Upper lobe of left lung (tissue), 6 donors: ENCODE data around the gene TCEANC. TPM values are rescaled to one million over a fixed set of nuclear protein-coding genes. Genes with fewer than 3 reads are reported as not detected.
A peak's percentile ranks its signal among the peaks of the same experiment; 100 is the strongest.

Experiments used
- ATAC-seq, 2 donors: fragments of 200-7000 bp; cut with Tn5 transposase; one replicate each; pipeline ENCODE4 v1.9.1; 2022; ENCODE audit warnings: mild to moderate bottlenecking in 2 of 2, moderate library complexity in 2 of 2; ENCODE audit not compliant: low FRiP score in 2 of 2
- DNase-seq, 2 donors: peaks; one replicate each; pipeline ENCODE4 v3.0.0-alpha.2; 2019 to 2020
- H3K27ac ChIP-seq, 4 donors: fragments of 200-600 bp; sonication (generic); one replicate each; pipeline ENCODE4 v1.5.1; 2016 to 2019
- H3K27me3 ChIP-seq, 4 donors: fragments of 200-600 bp; sonication (generic); one replicate each; pipeline ENCODE4 v1.5.1; 2017 to 2019
- H3K36me3 ChIP-seq, 4 donors: fragments of 200-600 bp; sonication (generic); one replicate each; pipeline ENCODE4 v1.5.1; 2016 to 2019
- H3K4me1 ChIP-seq, 4 donors: fragments of 200-600 bp; sonication (generic); one replicate each; pipeline ENCODE4 v1.5.1; 2018 to 2019
- H3K4me3 ChIP-seq, 4 donors: fragments of 200-600 bp; sonication (generic); one replicate each; pipeline ENCODE4 v1.5.1; 2017 to 2019; ENCODE audit warnings: mild to moderate bottlenecking in 2 of 4, moderate library complexity in 1 of 4
- H3K9me3 ChIP-seq, 4 donors: fragments of 200-600 bp; sonication (generic); one replicate each; pipeline ENCODE4 v1.5.1; 2018 to 2019
- EP300 ChIP-seq, 4 donors: sonication (generic); formaldehyde crosslinking; IDR thresholded peaks; one replicate each; pipeline ENCODE4 v1.5.1; 2017; ENCODE audit warnings: antibody characterized with exemption in 4 of 4, control low read depth in 2 of 4
- POLR2A ChIP-seq, 4 donors: fragments of 450-650 bp; IDR thresholded peaks; one replicate each; pipeline ENCODE4 v1.5.1; 2016 to 2017; ENCODE audit warnings: antibody characterized with exemption in 4 of 4, mild to moderate bottlenecking in 2 of 4
- POLR2AphosphoS5 ChIP-seq, 2 donors: sonication (generic); formaldehyde crosslinking; IDR thresholded peaks; one replicate each; pipeline ENCODE4 v1.5.1; 2017; ENCODE audit warnings: antibody characterized with exemption in 2 of 2
- WGBS, 2 donors: methylation state at CpG; one replicate each; pipeline ENCODE4 v1.1.5; 2017 to 2018; 5-methylcytosine and 5-hydroxymethylcytosine counted together
- total RNA-seq, 6 donors: library from RNA; depleted of rRNA in 4 of 6; stranded (reverse); fragments of >200 nt in 4 of 6; gene quantifications; one replicate each; pipeline versions ENCODE4 v1.1.0 to v1.2.1, GENCODE V29; 2016 to 2021
- TF ChIP-seq, protein P1 (sequence below), 6 experiments: fragments of 450-650 bp in 4 of 6; fragments of 200-600 bp in 2 of 6; sonication (generic) in 2 of 6; IDR thresholded peaks; one replicate each; pipeline ENCODE4 v1.5.1; 2016 to 2019; ENCODE audit warnings: antibody characterized with exemption in 6 of 6
- donor health status: DM: no; HTN: no; CAD: no; lungs with moderate emphysema.
- donor health status: DM: no; HTN: yes; CAD: no; lungs with severe emphysema.

TCEANC gene
- total RNA-seq, 6 donors from 2014 or later = 2.4 to 8.9 (median 4.1) TPM

DNA sequence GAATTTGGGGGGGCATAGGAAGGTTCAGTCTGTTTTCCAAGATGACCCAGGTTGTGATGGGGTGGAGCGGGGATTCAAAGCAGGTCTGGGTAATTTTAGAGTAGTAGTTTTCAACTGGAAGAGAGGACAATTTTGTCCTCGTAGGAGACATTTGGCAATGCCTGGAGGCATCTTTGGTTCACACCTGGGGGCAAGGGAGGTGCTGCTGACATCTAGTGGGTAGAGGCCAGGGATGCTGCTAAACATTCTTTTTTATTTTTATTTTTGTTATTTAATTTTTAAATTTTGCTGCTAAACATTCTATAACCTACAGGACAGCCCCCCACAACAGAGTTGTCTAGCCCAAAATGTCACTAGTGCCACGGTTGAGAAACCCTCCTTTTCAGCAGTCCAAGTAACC lies 37.9 kb downstream of the TCEANC start:
- H3K4me1 ChIP-seq = peaks cover 4 to 45% (median 18%) of the 10 kb centered on the region in 4 donors
- no peak for TF ChIP-seq POLR2A (IDR thresholded peaks at IDR 0.05)
- TF ChIP-seq, protein P1, sequence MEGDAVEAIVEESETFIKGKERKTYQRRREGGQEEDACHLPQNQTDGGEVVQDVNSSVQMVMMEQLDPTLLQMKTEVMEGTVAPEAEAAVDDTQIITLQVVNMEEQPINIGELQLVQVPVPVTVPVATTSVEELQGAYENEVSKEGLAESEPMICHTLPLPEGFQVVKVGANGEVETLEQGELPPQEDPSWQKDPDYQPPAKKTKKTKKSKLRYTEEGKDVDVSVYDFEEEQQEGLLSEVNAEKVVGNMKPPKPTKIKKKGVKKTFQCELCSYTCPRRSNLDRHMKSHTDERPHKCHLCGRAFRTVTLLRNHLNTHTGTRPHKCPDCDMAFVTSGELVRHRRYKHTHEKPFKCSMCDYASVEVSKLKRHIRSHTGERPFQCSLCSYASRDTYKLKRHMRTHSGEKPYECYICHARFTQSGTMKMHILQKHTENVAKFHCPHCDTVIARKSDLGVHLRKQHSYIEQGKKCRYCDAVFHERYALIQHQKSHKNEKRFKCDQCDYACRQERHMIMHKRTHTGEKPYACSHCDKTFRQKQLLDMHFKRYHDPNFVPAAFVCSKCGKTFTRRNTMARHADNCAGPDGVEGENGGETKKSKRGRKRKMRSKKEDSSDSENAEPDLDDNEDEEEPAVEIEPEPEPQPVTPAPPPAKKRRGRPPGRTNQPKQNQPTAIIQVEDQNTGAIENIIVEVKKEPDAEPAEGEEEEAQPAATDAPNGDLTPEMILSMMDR (IDR thresholded peaks at IDR 0.05) = no peak
- H3K36me3 ChIP-seq = no peaks in the 10 kb centered on the region
- no peaks in the 10 kb centered on the region for H3K27me3 ChIP-seq
- 69 to 85% methylated on average over 3 of the region's 3 CpGs for WGBS, 2 donors
- H3K9me3 ChIP-seq = no peaks in the 10 kb centered on the region
- peak overlapping the region in 1 of 4 donors; percentile 95 for H3K27ac ChIP-seq
- peak overlapping the region in 3 of 4 donors; percentile 65 to 71 (median 67) for H3K4me3 ChIP-seq
- no peak for ATAC-seq
- no peak for DNase-seq

DNA sequence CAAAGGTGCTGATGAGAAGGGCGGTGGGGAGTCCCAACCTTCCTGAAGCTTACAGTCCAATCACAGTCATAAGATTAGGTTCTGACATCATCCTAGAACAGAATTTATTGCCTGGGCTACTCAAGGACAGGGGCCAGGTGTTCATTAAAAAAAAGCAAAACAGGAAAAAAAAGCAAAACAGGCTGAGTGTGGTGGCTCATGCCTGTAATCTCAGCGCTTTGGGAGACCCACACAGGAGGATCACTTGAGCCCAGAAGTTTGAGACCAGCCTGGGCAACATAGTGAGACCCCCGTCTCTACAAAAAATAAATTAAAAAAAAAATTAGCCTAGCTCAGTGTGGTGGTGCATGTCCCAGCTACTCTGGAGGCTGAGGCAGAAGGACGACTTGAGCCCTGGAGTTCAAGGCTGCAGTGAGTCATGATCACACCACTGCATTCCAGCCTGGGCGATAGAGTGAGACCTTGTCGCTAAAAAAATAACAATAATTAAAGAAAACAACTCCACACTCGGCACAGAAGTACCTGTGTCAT lies 39.0 kb downstream of the TCEANC start:
- Histone ChIP-seq H3K4me3 (no peak overlapping the region), H3K4me1 (peaks cover 4 to 50% (median 18%) of the 10 kb centered on the region in 4 donors), H3K27me3 (no peaks in the 10 kb centered on the region), H3K9me3 (no peaks in the 10 kb centered on the region), H3K27ac (no peak overlapping the region), H3K36me3 (no peaks in the 10 kb centered on the region)
- 78 to 81% methylated on average over 7 of the region's 7 CpGs for WGBS, 2 donors
- ATAC-seq = no peak
- no peak for DNase-seq
- TF ChIP-seq POLR2A (IDR thresholded peaks at IDR 0.05) (no peak), EP300 (IDR thresholded peaks at IDR 0.05) (no peak), POLR2AphosphoS5 (IDR thresholded peaks at IDR 0.05) (no peak)
- TF ChIP-seq, protein P1 (IDR thresholded peaks at IDR 0.05) = no peak

DNA sequence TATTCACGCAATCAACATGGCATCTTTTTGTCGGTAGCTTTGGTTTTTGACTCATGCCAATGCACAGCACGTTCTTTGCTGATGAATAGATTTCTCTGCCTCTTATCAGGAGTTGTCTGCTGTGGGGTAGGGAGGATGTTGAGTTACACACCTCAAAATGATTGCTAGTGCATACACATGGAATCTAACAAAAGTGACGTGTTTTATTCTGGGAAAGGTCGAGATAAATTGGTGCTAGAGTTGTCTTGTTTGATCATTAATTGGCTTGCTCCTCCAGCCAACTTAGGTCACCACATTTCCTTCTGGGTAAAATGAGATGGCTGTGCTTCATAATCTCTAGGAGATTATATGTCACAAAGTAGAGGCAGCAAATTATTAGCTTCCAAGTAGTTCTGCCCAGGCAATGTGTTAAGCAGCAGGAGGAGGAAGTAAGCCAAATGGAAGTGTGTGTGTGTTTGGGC lies 39.9 kb downstream of the TCEANC start:
- no peak overlapping the region for H3K4me3 ChIP-seq
- H3K36me3 ChIP-seq = no peaks in the 10 kb centered on the region
- H3K9me3 ChIP-seq = no peaks in the 10 kb centered on the region
- H3K27me3 ChIP-seq = no peaks in the 10 kb centered on the region
- TF ChIP-seq EP300 (IDR thresholded peaks at IDR 0.05) (no peak), POLR2A (IDR thresholded peaks at IDR 0.05) (no peak), POLR2AphosphoS5 (IDR thresholded peaks at IDR 0.05) (no peak)
- TF ChIP-seq, protein P1 (IDR thresholded peaks at IDR 0.05) = no peak
- 75 to 87% methylated on average over 4 to 5 of the region's 5 CpGs for WGBS, 2 donors
- DNase-seq (no peak), ATAC-seq (no peak)
- peak overlapping the region in 2 of 4 donors; percentile 3 to 27 for H3K27ac ChIP-seq
- H3K4me1 ChIP-seq = peaks cover 4 to 50% (median 18%) of the 10 kb centered on the region in 4 donors

DNA sequence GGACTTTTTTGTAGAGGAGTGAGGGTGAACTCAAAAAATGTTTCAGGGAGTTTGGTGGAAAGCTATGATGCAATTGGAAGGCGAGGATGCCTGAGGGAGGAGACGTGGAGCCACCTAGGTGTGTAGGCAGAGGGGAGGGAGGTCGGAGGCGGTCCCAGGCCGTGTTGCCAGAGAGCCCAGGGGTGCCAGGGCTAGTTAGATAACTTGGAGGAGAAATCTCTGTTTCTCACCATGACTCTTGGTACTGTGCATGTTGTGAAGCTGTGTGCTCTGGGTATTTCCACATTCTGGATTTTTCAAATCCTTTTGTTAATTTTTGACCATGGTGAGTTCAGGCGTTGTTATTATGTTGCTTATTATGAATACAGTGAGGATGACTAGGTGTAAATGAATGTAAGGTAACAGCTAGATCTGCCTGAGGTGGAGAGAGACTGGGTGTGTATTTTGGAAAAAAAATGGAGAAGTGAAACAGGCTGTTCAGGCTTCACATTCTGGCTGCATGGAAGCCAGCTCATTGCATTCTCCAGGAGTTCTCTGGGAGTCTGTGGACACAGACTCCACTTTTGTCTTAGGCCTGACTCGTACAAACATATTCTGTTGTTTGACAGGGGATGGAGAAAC lies 40.5 kb downstream of the TCEANC start:
- DNase-seq = no peak
- TF ChIP-seq, protein P1 (IDR thresholded peaks at IDR 0.05) = no peak
- TF ChIP-seq POLR2AphosphoS5 (IDR thresholded peaks at IDR 0.05) = no peak
- no peak for TF ChIP-seq POLR2A (IDR thresholded peaks at IDR 0.05)
- no peak for TF ChIP-seq EP300 (IDR thresholded peaks at IDR 0.05)
- WGBS, 2 donors = 36 to 48% methylated on average over 5 to 7 of the region's 7 CpGs
- Histone ChIP-seq H3K36me3 (no peaks in the 10 kb centered on the region), H3K9me3 (no peaks in the 10 kb centered on the region), H3K4me3 (no peak overlapping the region), H3K27ac (peak overlapping the region in 3 of 4 donors; percentile 1 to 27 (median 3)), H3K4me1 (peaks cover 7 to 46% (median 22%) of the 10 kb centered on the region in 4 donors), H3K27me3 (no peaks in the 10 kb centered on the region)
- ATAC-seq = no peak
